ENCODE data around the gene CCL8.

DNA sequence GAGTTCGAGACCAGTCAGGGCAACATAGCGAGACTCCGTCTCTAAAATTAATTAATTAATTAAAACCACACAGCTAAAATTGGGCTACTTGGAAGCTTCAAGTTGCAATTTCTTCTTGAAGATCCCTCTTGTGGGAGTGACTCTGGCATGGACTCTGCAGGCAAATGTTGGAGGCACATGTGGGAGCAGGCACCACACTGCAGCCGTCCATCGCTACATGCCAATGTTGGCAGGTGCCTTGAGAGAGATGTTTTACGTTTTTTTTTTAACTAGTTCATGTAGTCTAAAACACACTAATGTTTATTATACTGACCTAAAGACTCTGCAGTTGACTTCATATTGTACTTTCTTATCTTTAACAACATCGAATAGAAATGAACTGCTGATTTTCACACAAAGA is 7.9 kb upstream of the CCL8 start:
- TF ChIP-seq, protein P1, sequence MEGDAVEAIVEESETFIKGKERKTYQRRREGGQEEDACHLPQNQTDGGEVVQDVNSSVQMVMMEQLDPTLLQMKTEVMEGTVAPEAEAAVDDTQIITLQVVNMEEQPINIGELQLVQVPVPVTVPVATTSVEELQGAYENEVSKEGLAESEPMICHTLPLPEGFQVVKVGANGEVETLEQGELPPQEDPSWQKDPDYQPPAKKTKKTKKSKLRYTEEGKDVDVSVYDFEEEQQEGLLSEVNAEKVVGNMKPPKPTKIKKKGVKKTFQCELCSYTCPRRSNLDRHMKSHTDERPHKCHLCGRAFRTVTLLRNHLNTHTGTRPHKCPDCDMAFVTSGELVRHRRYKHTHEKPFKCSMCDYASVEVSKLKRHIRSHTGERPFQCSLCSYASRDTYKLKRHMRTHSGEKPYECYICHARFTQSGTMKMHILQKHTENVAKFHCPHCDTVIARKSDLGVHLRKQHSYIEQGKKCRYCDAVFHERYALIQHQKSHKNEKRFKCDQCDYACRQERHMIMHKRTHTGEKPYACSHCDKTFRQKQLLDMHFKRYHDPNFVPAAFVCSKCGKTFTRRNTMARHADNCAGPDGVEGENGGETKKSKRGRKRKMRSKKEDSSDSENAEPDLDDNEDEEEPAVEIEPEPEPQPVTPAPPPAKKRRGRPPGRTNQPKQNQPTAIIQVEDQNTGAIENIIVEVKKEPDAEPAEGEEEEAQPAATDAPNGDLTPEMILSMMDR (IDR thresholded peaks at IDR 0.05 in 2 of 3, conservative IDR thresholded peaks at IDR 0.05 in 1 of 3; ENCODE audit: control insufficient read depth in 2 of 3, extremely low read depth in 1 of 3, insufficient read depth in 1 of 3, low read depth in 3 of 3, low read length in 3 of 3): no peak
- TF ChIP-seq, protein P2, sequence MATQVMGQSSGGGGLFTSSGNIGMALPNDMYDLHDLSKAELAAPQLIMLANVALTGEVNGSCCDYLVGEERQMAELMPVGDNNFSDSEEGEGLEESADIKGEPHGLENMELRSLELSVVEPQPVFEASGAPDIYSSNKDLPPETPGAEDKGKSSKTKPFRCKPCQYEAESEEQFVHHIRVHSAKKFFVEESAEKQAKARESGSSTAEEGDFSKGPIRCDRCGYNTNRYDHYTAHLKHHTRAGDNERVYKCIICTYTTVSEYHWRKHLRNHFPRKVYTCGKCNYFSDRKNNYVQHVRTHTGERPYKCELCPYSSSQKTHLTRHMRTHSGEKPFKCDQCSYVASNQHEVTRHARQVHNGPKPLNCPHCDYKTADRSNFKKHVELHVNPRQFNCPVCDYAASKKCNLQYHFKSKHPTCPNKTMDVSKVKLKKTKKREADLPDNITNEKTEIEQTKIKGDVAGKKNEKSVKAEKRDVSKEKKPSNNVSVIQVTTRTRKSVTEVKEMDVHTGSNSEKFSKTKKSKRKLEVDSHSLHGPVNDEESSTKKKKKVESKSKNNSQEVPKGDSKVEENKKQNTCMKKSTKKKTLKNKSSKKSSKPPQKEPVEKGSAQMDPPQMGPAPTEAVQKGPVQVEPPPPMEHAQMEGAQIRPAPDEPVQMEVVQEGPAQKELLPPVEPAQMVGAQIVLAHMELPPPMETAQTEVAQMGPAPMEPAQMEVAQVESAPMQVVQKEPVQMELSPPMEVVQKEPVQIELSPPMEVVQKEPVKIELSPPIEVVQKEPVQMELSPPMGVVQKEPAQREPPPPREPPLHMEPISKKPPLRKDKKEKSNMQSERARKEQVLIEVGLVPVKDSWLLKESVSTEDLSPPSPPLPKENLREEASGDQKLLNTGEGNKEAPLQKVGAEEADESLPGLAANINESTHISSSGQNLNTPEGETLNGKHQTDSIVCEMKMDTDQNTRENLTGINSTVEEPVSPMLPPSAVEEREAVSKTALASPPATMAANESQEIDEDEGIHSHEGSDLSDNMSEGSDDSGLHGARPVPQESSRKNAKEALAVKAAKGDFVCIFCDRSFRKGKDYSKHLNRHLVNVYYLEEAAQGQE (IDR thresholded peaks at IDR 0.05; ENCODE audit: low read depth, low read length): no peak
- no peak for TF ChIP-seq BRCA1 (IDR thresholded peaks at IDR 0.05; ENCODE audit: low read depth, low read length)
- no peak for TF ChIP-seq RB1 (IDR thresholded peaks at IDR 0.05; ENCODE audit: borderline replicate concordance)
- TF ChIP-seq EED (IDR thresholded peaks at IDR 0.05; ENCODE audit: low read depth): no peak
- TF ChIP-seq GABPA (IDR thresholded peaks at IDR 0.05; ENCODE audit: low read depth): no peak
- TF ChIP-seq RAD21 (IDR thresholded peaks at IDR 0.05; ENCODE audit: insufficient read depth, low read depth, low read length): no peak
- no peak for TF ChIP-seq BHLHE40 (IDR thresholded peaks at IDR 0.05; ENCODE audit: borderline replicate concordance in 1 of 2, low read depth in 2 of 2, low read length in 1 of 2)
- TF ChIP-seq, protein P3, sequence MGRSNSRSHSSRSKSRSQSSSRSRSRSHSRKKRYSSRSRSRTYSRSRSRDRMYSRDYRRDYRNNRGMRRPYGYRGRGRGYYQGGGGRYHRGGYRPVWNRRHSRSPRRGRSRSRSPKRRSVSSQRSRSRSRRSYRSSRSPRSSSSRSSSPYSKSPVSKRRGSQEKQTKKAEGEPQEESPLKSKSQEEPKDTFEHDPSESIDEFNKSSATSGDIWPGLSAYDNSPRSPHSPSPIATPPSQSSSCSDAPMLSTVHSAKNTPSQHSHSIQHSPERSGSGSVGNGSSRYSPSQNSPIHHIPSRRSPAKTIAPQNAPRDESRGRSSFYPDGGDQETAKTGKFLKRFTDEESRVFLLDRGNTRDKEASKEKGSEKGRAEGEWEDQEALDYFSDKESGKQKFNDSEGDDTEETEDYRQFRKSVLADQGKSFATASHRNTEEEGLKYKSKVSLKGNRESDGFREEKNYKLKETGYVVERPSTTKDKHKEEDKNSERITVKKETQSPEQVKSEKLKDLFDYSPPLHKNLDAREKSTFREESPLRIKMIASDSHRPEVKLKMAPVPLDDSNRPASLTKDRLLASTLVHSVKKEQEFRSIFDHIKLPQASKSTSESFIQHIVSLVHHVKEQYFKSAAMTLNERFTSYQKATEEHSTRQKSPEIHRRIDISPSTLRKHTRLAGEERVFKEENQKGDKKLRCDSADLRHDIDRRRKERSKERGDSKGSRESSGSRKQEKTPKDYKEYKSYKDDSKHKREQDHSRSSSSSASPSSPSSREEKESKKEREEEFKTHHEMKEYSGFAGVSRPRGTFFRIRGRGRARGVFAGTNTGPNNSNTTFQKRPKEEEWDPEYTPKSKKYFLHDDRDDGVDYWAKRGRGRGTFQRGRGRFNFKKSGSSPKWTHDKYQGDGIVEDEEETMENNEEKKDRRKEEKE (IDR thresholded peaks at IDR 0.05): no peak
- no peak for TF ChIP-seq EZH2 (IDR thresholded peaks at IDR 0.05; ENCODE audit: borderline replicate concordance, control insufficient read depth, low read depth, low read length)
